Calu3 (cell line): ENCODE measurements around the gene CBX4. TPM values are rescaled to one million over a fixed set of nuclear protein-coding genes. Genes with fewer than 3 reads are reported as not detected.

ENCODE experiments used
- BruUV-seq: library from RNA; stranded (reverse); fragments of 400-500 nt; replicated peaks from 2 replicates; lab custom pipeline; 2021; lab: Mats Ljungman, UMichigan
- CTCF ChIA-PET: fragments of 300-600 bp; sonication (Branson Sonifier 250); formaldehyde crosslinking; loops from one replicate; lab custom pipeline; 2022; ENCODE audit warnings: antibody characterized with exemption; lab: Charles Lee
- DNase-seq: peaks from one replicate; pipeline ENCODE4 v3.0.0; 2022
- H3K27ac Mint-ChIP-seq: one replicate; pipeline ENCODE4 v1.8.0; 2022; ENCODE audit warnings: mixed read lengths; ENCODE audit not compliant: unreplicated experiment
- H3K27me3 Mint-ChIP-seq: one replicate; pipeline ENCODE4 v1.8.0; 2022; ENCODE audit warnings: mixed read lengths; ENCODE audit not compliant: unreplicated experiment
- H3K36me3 Mint-ChIP-seq: one replicate; pipeline ENCODE4 v1.8.0; 2022; ENCODE audit warnings: mild to moderate bottlenecking, moderate library complexity, mixed read lengths; ENCODE audit not compliant: insufficient read depth, unreplicated experiment
- H3K4me1 Mint-ChIP-seq: one replicate; pipeline ENCODE4 v1.8.0; 2022; ENCODE audit warnings: mild to moderate bottlenecking, low read depth, mixed read lengths; ENCODE audit not compliant: unreplicated experiment
- H3K4me3 Mint-ChIP-seq: one replicate; pipeline ENCODE4 v1.8.0; 2022; ENCODE audit warnings: mild to moderate bottlenecking, low read depth, moderate library complexity, mixed read lengths; ENCODE audit not compliant: unreplicated experiment
- H3K9me3 Mint-ChIP-seq: one replicate; pipeline ENCODE4 v1.8.0; 2022; ENCODE audit warnings: low read depth, mixed read lengths; ENCODE audit not compliant: unreplicated experiment
- intact Hi-C: fragments of 100-400 bp; cut with micrococcal nuclease; formaldehyde crosslinking; loops from one replicate; pipeline ENCODE4 v1.10.0; 2022; ENCODE audit not compliant: unreplicated experiment
- total RNA-seq: library from RNA; stranded (reverse); gene quantifications from 2 replicates; pipeline ENCODE4 v1.2.3, GENCODE V29; 2022
- TF ChIP-seq, protein P1 (sequence below): fragments of 200-600 bp; IDR thresholded peaks from one replicate; pipeline ENCODE4 v1.8.0; 2022; ENCODE audit warnings: antibody characterized with exemption; ENCODE audit not compliant: unreplicated experiment

Gene CBX4
- total RNA-seq, 1 experiment from 2014 or later: 40.2 TPM

DNA sequence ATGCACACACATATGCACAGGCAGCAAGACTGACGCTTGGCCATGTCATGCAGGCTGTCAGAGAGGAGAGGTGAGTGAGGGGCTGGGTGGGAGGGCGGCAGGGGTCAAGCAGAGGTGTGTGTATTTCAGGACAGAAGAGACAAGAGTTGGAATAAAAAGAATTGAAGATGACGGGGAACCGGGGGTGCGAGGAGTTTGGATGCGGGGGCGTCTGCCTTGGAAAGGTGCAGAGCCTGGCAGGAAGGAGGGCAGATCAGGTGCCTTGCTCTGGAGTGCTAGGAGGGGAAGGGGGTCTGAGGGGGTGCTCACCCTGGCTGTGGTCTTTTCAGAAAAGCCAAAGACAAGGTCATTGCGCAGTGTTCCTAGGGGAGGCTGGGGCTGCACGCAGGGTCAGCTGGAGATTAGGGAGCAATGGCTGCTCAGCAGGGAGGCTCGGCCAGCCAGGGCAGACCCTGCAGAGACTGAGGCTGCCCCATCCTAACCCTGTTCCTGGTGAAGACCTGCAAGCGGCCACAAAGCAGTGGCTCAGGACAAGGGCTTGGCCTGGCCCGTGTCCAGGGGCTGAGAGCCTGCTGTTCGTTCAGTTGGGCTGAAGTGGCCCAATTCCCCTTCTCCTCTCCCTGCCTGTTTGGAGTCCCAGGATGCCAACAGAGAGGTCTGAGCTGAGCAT lies 23.7 kb upstream of the CBX4 start:
- H3K36me3 Mint-ChIP-seq: no peaks in the 10 kb centered on the region
- H3K9me3 Mint-ChIP-seq: no peaks in the 10 kb centered on the region
- intact Hi-C loops: no loop called here
- BruUV-seq: no TSS peak
- no peak for DNase-seq
- H3K4me3 Mint-ChIP-seq: no peak overlapping the region
- CTCF ChIA-PET: no interaction called here
- TF ChIP-seq, protein P1, sequence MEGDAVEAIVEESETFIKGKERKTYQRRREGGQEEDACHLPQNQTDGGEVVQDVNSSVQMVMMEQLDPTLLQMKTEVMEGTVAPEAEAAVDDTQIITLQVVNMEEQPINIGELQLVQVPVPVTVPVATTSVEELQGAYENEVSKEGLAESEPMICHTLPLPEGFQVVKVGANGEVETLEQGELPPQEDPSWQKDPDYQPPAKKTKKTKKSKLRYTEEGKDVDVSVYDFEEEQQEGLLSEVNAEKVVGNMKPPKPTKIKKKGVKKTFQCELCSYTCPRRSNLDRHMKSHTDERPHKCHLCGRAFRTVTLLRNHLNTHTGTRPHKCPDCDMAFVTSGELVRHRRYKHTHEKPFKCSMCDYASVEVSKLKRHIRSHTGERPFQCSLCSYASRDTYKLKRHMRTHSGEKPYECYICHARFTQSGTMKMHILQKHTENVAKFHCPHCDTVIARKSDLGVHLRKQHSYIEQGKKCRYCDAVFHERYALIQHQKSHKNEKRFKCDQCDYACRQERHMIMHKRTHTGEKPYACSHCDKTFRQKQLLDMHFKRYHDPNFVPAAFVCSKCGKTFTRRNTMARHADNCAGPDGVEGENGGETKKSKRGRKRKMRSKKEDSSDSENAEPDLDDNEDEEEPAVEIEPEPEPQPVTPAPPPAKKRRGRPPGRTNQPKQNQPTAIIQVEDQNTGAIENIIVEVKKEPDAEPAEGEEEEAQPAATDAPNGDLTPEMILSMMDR: no peak
- H3K27me3 Mint-ChIP-seq: peaks cover 72% of the 10 kb centered on the region
- H3K27ac Mint-ChIP-seq: no peak overlapping the region
- H3K4me1 Mint-ChIP-seq: peaks cover 14% of the 10 kb centered on the region

DNA sequence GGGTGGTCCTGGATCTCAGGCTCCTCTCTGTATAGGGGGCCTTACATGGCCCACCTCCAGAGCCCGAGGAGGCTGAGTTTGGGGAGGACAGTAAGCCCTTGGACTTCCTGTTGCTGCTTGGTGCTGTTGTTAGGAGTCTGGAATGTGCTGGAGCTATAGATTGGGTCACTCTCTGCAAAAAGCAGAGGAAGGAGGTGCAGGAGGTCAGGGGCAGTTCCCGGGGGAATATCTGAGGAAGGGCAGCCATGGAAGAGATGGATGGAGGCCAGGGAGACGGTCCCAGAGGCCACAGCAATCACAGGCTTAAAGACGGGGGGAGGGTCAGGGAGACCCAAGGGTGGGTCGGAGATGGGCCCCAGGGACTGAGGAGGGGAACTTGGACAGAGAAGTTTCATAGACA lies 23.0 kb upstream of the CBX4 start:
- Mint-ChIP-seq H3K9me3 (no peaks in the 10 kb centered on the region), H3K27me3 (peaks cover 72% of the 10 kb centered on the region), H3K27ac (no peak overlapping the region), H3K4me3 (no peak overlapping the region), H3K4me1 (peaks cover 14% of the 10 kb centered on the region), H3K36me3 (no peaks in the 10 kb centered on the region)
- intact Hi-C loops: no loop called here
- TF ChIP-seq, protein P1: no peak
- CTCF ChIA-PET: interaction anchor here (0.7 kb wide), 1 partner anchor 138 kb away, joined by 3 read pairs; no protein-coding TSS in a partner anchor
- BruUV-seq: no TSS peak
- DNase-seq: no peak

DNA sequence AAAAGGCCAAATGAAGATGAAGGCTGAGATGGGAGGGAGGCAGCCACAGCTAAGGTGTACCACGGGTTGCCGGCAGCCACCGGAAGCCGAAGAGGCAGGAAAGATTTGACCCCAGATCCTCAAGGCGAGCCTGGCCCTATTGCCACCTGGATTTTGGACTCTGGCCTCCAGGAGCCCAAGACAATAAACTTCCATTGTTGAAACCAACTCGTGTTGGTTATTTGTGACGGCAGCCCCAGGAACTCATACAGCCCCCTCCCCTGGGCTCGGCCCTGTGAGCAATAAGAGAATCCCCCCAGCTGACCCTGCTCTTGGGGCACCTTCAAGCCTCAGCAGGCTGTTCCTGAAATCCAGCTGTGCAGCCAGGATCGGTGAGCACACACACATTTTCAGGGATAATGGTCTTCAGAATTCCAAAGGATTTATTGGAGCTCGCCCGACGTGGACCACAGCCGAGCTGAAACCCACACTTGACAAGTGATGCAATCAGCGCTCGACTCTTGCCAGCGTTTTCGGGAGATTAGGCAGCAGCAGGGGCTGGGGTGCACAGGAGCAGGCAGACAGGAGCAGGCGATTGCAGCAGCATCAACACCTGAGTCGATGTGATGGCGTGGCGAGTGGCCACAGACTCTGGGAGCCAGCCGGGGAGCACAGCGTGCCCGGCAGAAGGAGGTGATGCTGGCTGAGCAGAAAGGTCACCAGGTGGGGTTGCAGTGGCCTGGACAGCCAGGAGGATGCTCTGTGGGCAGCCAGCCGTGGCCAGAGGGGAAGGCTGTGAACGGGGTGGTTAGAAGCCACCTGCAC lies 22.4 kb upstream of the CBX4 start:
- intact Hi-C loops: no loop called here
- H3K4me1 Mint-ChIP-seq: peaks cover 14% of the 10 kb centered on the region
- no peaks in the 10 kb centered on the region for H3K9me3 Mint-ChIP-seq
- TF ChIP-seq, protein P1: no peak
- peaks cover 75% of the 10 kb centered on the region for H3K27me3 Mint-ChIP-seq
- CTCF ChIA-PET: interaction anchor here (0.7 kb wide), 1 partner anchor 139 kb away, joined by 3 read pairs; no protein-coding TSS in a partner anchor
- no peak overlapping the region for H3K4me3 Mint-ChIP-seq
- no peak for DNase-seq
- no peak overlapping the region for H3K27ac Mint-ChIP-seq
- H3K36me3 Mint-ChIP-seq: no peaks in the 10 kb centered on the region
- BruUV-seq: no TSS peak

GRCh38 chr17:79859676-79860615 lies 20.7 kb upstream of the CBX4 start:
- Mint-ChIP-seq H3K9me3 (no peaks in the 10 kb centered on the region), H3K4me1 (peaks cover 14% of the 10 kb centered on the region), H3K36me3 (no peaks in the 10 kb centered on the region), H3K27ac (no peak overlapping the region), H3K4me3 (no peak overlapping the region), H3K27me3 (peaks cover 79% of the 10 kb centered on the region)
- TF ChIP-seq, protein P1: no peak
- intact Hi-C loops: no loop called here
- BruUV-seq: no TSS peak
- CTCF ChIA-PET: no interaction called here
- DNase-seq: no peak
